ENCODE results near the gene SPECC1L.
"Not testable (repeated sequence)": the region's sequence is repeated elsewhere in the genome, so short reads cannot be mapped to it uniquely, and the experiment has no call there.

- not testable (repeated sequence) for TF ChIP-seq CTCF (IDR thresholded peaks at IDR 0.05; ENCODE audit: insufficient read depth, low read length, poor library complexity, severe bottlenecking); EZH2phosphoT487 (conservative IDR thresholded peaks at IDR 0.05; ENCODE audit: low read length)
Observed at GRCh38 chr22:24292202-24292830, 21.7 kb downstream of the SPECC1L start.

All from SU-DHL-6 (cell line).